ENCODE results near the gene ROR2.

DNA sequence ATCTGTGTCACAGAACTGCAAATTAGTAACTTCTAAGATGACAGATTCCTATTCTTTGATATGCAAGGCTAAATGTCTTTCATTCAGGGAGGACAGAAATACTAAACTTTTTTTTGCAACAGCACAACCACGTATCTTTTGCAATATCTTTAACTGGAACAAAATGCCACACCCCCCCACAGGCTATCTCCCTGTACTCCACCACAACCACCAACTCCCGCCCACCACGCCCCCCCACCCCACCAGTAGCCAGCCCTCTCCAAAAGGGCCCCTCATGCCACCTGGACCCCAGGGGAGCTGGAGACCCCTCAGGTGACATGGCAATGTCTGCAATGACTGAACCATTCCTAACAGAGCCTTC is 131.8 kb downstream of the ROR2 start:
- no peak for TF ChIP-seq BHLHE40 (IDR thresholded peaks at IDR 0.05; ENCODE audit: borderline replicate concordance)
- no peak for TF ChIP-seq ELF4 (IDR thresholded peaks at IDR 0.05)
- TF ChIP-seq ARNT (IDR thresholded peaks at IDR 0.05) = no peak
- TF ChIP-seq FOXK2 (IDR thresholded peaks at IDR 0.05) = no peak

Measured in HEK293T (cell line).